OCI-LY7 (cell line): ENCODE data around the gene MIF4GD.

Source experiments
- CTCF ChIP-seq: fragments of 200-600 bp; sonication (generic); conservative IDR thresholded peaks from 2 replicates; pipeline ENCODE4 v1.5.1; 2014; ENCODE audit warnings: mild to moderate bottlenecking, antibody characterized with exemption, low read length, moderate library complexity, mixed read lengths
- EZH2phosphoT487 ChIP-seq: fragments of 200-600 bp; sonication (generic); IDR thresholded peaks from 2 replicates; pipeline ENCODE4 v1.6.1; 2018; ENCODE audit warnings: low read depth, borderline replicate concordance, mild to moderate bottlenecking, mixed run types, antibody characterized with exemption, low read length, moderate library complexity, mixed read lengths

- TF ChIP-seq CTCF (peak; percentile 69), EZH2phosphoT487 (no peak)
Observed at GRCh38 chr17:75271233-75271954, 363 bp upstream of the MIF4GD start.
